OCI-LY3 (cell line): ENCODE results near the gene CCL15.

ENCODE experiments used
- H2AFZ ChIP-seq: fragments of 200-600, 300-600 bp; shearing (Covaris generic); 2 replicates; pipeline ENCODE4 v1.6.0; 2014; ENCODE audit warnings: antibody characterized with exemption, low read depth, low read length
- H3K27ac ChIP-seq: fragments of 200-600, 300-600 bp; sonication (generic); 2 replicates; pipeline ENCODE4 v1.5.1; 2014; ENCODE audit warnings: mild to moderate bottlenecking, low read length, moderate library complexity, mixed read lengths
- H3K27me3 ChIP-seq: fragments of 200-600, 300-600 bp; sonication (generic); 2 replicates; pipeline ENCODE4 v1.6.1; 2014; ENCODE audit warnings: low read depth, low read length, mixed read lengths
- H3K36me3 ChIP-seq: fragments of 200-600, 300-600 bp; sonication (generic); replicated peaks from 2 replicates; pipeline ENCODE3; 2014; ENCODE audit warnings: low read depth, low read length, mixed read lengths
- H3K4me1 ChIP-seq: fragments of 300-600, 200-600 bp; sonication (generic); 2 replicates; pipeline ENCODE4 v1.6.1; 2014; ENCODE audit warnings: low read length, mixed read lengths
- H3K4me2 ChIP-seq: fragments of 200-600, 300-600 bp; sonication (generic); 2 replicates; pipeline ENCODE4 v1.6.1; 2014; ENCODE audit warnings: low read length, mixed read lengths
- H3K4me3 ChIP-seq: fragments of 300-600, 200-600 bp; sonication (generic); 2 replicates; pipeline ENCODE4 v1.5.1; 2014; ENCODE audit warnings: antibody characterized with exemption, mild to moderate bottlenecking, low read length, moderate library complexity
- H3K79me2 ChIP-seq: fragments of 300-600, 200-600 bp; shearing (Covaris generic); 2 replicates; pipeline ENCODE4 v1.6.1; 2014; ENCODE audit warnings: mild to moderate bottlenecking, low read length, mixed read lengths
- H3K9ac ChIP-seq: fragments of 300-600, 200-600 bp; shearing (Covaris generic); 2 replicates; pipeline ENCODE4 v1.6.0; 2014; ENCODE audit warnings: mild to moderate bottlenecking, low read length, moderate library complexity
- H3K9me3 ChIP-seq: fragments of 200-600, 300-600 bp; shearing (Covaris generic); 2 replicates; pipeline ENCODE4 v1.6.1; 2014; ENCODE audit warnings: low read length, mixed read lengths; ENCODE audit not compliant: insufficient read depth
- H4K20me1 ChIP-seq: fragments of 200-600, 300-600 bp; sonication (generic); 2 replicates; pipeline ENCODE4 v1.6.1; 2016; ENCODE audit warnings: low read length, mixed read lengths; ENCODE audit not compliant: insufficient read depth
- CTCF ChIP-seq: fragments of 200-600, 300-600 bp; sonication (generic); IDR thresholded peaks from 2 replicates; pipeline ENCODE4 v1.5.1; 2014; ENCODE audit warnings: antibody characterized with exemption, low read length, low read depth
- EZH2phosphoT487 ChIP-seq: fragments of 200-600 bp; shearing (Covaris generic); IDR thresholded peaks from 2 replicates; pipeline ENCODE4 v1.6.1; 2018; ENCODE audit warnings: antibody characterized with exemption, mixed run types, low read depth

The CCL15 gene

GRCh38 chr17:36001110-36001771 is at the start of gene CCL15:
TSS of gene CCL15 (minus strand) at chr17:36001553. CDS start at chr17:36001492, 61 bp downstream.
- H3K4me2 ChIP-seq: peak within 1 kb of the TSS; percentile 42
- H3K79me2 ChIP-seq: no peaks in the 10 kb centered on the region
- H3K27me3 ChIP-seq: peaks cover 45% of the 10 kb centered on the region
- no peak within 1 kb of the TSS for H3K9ac ChIP-seq
- no peak within 1 kb of the TSS for H2AFZ ChIP-seq
- H4K20me1 ChIP-seq: no peaks in the 10 kb centered on the region
- H3K27ac ChIP-seq: no peak within 1 kb of the TSS
- H3K36me3 ChIP-seq: no peaks in the 10 kb centered on the region
- peaks cover 76% of the 10 kb centered on the region for H3K4me1 ChIP-seq
- TF ChIP-seq EZH2phosphoT487 (no peak), CTCF (no peak)
- no peaks in the 10 kb centered on the region for H3K9me3 ChIP-seq
- H3K4me3 ChIP-seq: 0 out of 2 replicates have a peak within 1 kb of the TSS, but pooled peaks have one; percentile 1

GRCh38 chr17:36049643-36050042 is 48.3 kb upstream of the CCL15 start:
- no peak overlapping the region for H3K4me3 ChIP-seq
- no peak overlapping the region for H3K27ac ChIP-seq
- H3K9me3 ChIP-seq: peaks cover 16% of the 10 kb centered on the region; the same call in 1 of the 2 replicates
- no peaks in the 10 kb centered on the region for H3K36me3 ChIP-seq
- no peak overlapping the region for H3K9ac ChIP-seq
- H3K27me3 ChIP-seq: peaks cover 53% of the 10 kb centered on the region
- no peak for TF ChIP-seq EZH2phosphoT487
- TF ChIP-seq CTCF: no peak
- no peak overlapping the region for H2AFZ ChIP-seq
- no peaks in the 10 kb centered on the region for H3K4me1 ChIP-seq
- H3K4me2 ChIP-seq: no peak overlapping the region
- H4K20me1 ChIP-seq: no peaks in the 10 kb centered on the region
- no peaks in the 10 kb centered on the region for H3K79me2 ChIP-seq

- Histone ChIP-seq H3K27me3 (peaks cover 55% of the 10 kb centered on the region), H3K4me2 (no peak overlapping the region), H3K4me3 (no peak overlapping the region), H3K9me3 (peaks cover 16% of the 10 kb centered on the region; the same call in 1 of the 2 replicates), H3K27ac (no peak overlapping the region), H2AFZ (no peak overlapping the region), H3K36me3 (no peaks in the 10 kb centered on the region), H4K20me1 (no peaks in the 10 kb centered on the region), H3K79me2 (no peaks in the 10 kb centered on the region), H3K4me1 (no peaks in the 10 kb centered on the region), H3K9ac (no peak overlapping the region)
- TF ChIP-seq CTCF: no peak
- TF ChIP-seq EZH2phosphoT487: no peak
These were observed 46.7 kb upstream of the CCL15 start for GRCh38 chr17:36048066-36048465.

GRCh38 chr17:36036235-36036634 is 34.9 kb upstream of the CCL15 start:
- peaks cover 24% of the 10 kb centered on the region for H3K4me1 ChIP-seq
- H3K9me3 ChIP-seq: no peaks in the 10 kb centered on the region
- no peak for TF ChIP-seq CTCF
- no peak for TF ChIP-seq EZH2phosphoT487
- H2AFZ ChIP-seq: no peak overlapping the region
- no peaks in the 10 kb centered on the region for H3K36me3 ChIP-seq
- H3K27ac ChIP-seq: no peak overlapping the region
- no peak overlapping the region for H3K4me2 ChIP-seq
- no peak overlapping the region for H3K9ac ChIP-seq
- H3K79me2 ChIP-seq: no peaks in the 10 kb centered on the region
- peaks cover 36% of the 10 kb centered on the region for H3K27me3 ChIP-seq
- no peak overlapping the region for H3K4me3 ChIP-seq
- no peaks in the 10 kb centered on the region for H4K20me1 ChIP-seq
